ENCODE data around the gene TMEM178B.
"Not testable (repeated sequence)": the region's sequence is repeated elsewhere in the genome, so short reads cannot be mapped to it uniquely, and the experiment has no call there.

Gene TMEM178B

GRCh38 chr7:141074997-141075396 lies 1.1 kb downstream of the TMEM178B start:
- DNase-seq: no peak

DNA sequence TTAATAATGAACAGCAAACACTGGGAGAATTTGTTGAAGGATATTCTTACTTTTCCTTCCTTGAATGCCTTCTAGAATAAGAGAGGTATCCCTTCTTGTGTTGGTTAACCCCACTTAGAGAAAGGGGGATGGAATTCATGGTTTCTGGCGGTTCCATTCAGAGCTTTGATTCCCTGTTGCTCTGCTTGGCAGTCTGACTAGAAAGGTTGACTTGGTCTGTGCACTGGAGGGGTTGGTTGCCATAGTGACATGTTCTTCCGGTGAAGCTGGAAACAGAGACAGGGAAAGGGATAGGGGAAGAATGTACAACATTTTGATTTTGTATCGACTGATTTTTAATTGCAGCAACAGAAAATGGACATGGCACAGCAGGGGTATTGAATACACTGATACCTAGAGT lies 2.5 kb downstream of the TMEM178B start:
- DNase-seq: no peak

DNA sequence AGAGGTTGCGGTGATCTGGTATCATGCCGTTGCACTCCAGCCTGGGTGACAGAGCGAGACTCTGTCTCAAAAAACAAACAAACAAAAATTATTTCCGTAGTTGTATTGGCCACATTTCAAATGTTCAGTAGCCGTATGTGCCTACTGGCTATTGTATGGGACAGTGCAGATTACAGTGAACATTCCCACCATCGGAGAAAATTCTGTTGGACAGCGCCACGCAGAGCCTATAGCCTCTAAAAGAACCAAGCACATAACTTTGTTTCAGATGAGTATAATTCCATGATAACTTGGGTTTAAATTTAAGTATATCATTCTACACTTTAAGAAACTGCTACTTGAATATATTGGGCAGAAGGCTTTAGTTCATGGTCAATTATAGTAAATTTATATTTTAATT lies 5.4 kb downstream of the TMEM178B start:
- no peak for DNase-seq

GRCh38 chr7:141089490-141089889 lies 15.6 kb downstream of the TMEM178B start:
- not testable (repeated sequence) for DNase-seq

DNA sequence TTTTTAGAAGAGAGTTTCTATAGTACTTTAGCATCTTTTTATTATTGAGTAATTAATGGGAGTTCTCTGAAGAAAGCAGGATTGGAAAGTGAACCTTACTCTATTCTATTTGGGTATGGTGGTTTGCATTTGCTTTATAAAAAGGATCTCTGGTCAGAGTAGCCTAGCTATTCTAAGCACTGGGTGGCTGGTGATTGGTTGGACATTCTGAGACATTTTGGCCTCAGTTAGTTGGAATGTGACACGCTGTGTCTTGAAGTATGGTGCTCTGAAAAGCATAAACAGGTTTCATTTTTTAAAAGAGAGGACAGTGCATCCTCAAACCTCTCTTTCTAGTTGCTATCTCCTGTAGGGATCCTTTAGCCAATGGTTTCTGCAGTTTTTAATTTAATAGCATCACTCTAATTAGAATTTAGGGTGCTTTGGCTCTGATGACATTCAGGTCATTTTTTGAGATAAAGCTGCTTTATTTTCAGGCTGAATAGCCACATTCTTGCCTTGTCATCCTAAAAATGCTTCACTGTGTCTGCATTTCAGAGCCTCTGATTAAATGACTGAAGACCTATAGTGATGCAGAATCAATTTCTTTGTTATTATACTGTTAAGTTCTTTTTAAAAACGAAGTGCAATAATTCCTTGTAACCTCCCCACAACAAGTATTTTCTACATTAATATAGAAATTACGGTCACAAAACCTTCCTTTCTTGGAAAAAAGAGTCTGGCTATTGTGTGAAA lies 20.6 kb downstream of the TMEM178B start:
- DNase-seq: no peak

- DNase-seq: no peak
These were observed 23.6 kb downstream of the TMEM178B start for GRCh38 chr7:141097430-141097829.

- no peak for DNase-seq
These were observed 28.6 kb downstream of the TMEM178B start for GRCh38 chr7:141102436-141102835.

DNA sequence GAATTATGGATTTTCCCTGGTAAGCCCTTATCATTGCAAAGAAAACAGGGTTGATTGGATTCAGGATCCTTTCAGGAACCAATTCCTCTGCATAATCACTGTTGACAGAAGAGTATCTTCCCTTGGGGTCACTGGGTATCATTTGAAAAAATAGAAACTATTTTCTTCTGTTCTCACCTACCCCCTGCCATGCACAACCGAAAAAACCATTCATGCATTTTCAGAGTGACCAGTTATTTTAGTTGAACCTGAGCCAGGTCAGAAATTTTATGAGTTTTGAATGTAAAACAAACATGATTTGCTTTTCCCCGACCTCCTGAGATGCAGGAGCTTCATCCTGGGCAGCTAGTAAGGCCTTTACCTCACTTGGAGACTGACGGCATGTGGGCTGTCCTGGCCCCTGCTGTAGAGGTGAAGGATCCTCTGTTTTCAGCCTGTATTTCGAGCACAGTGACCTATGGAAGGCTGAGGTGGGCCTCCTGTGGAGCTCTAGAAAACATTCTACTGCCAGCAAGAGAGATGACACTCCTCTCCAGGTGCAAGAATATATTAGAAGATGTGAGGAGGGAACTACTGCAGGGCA lies 30.1 kb downstream of the TMEM178B start:
- no peak for DNase-seq

GRCh38 chr7:141113131-141113530 lies 39.3 kb downstream of the TMEM178B start:
- no peak for DNase-seq

GRCh38 chr7:141114029-141114664 lies 40.3 kb downstream of the TMEM178B start:
- DNase-seq: no peak

DNA sequence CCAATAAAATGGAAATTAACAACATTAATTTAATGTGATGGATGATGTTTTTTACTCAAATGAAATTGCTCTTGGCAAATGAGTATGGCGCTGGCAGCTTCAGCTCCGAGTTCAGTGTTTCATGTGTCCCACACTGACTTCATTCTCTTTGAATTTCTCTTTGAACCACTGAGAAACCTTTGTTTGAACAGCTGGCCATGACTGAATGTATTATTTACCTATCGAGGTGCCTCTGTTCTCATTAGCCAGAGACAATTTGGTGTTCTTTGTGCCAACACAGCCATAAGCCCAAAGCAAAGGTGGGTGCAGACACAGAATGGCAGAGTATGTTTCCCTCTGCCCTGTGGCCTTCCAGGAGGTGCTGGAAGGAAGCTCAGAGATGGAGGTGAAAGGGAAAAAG lies 42.1 kb downstream of the TMEM178B start:
- DNase-seq: no peak

DNA sequence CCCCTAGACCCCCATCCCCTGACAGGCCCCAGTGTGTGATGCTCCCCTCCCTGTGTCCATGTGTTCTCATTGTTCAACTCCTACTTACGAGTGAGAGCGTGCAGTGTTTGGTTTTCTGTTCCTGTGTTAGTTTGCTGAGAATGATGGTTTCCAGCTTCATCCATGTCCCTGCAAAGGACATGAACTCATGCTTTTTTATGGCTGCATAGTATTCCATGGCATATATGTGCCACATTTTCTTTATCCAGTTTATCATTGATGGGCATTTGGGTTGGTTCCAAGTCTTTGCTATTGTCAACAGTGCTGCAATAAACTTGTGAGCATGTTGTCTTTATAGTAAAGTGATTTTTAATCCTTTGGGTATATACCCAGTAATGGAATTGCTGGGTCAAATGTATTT lies 42.8 kb downstream of the TMEM178B start:
- DNase-seq: not testable (repeated sequence)

GRCh38 chr7:141118767-141119166 lies 44.9 kb downstream of the TMEM178B start:
- no peak for DNase-seq

DNA sequence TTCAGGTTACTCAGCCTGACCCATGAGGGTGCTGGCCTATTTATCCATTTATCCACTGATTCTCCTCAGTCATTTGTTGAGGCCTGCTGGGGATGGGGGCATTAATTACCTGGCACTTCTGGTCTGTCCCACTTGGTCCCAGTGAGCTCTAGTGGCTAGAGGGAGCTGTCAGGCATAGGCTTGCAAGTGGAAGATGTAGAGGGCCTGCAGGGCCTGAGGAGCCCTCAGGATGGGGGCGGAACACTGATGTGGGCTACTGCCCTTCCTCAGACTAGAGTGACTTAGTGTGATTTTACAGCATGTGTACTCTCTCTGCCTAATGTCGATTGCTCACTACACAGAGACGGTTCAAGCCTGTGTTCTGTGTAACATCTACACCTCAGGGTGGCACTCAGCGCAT lies 45.3 kb downstream of the TMEM178B start:
- DNase-seq: no peak

- DNase-seq: no peak
These were observed 48.9 kb downstream of the TMEM178B start for GRCh38 chr7:141122736-141123135.

DNA sequence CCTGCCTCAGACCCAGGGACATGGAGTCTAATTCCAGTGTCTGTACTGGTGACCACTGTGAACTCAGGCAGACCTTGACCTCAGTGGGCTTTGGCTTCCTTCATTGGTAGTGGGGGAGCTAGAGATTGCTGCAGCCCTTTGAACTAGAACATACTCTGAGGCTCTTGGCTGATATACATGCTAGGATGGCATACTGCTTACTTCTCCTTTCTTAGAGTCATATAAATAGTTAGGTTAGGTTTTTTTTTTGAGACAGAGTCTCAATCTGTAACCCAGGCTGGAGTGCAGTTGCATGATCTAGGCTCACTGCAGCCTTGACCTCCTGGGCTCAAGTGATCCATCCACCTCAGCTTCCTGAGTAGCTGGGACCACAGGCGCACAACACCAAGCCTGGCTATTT lies 49.7 kb downstream of the TMEM178B start:
- no peak for DNase-seq

DNA sequence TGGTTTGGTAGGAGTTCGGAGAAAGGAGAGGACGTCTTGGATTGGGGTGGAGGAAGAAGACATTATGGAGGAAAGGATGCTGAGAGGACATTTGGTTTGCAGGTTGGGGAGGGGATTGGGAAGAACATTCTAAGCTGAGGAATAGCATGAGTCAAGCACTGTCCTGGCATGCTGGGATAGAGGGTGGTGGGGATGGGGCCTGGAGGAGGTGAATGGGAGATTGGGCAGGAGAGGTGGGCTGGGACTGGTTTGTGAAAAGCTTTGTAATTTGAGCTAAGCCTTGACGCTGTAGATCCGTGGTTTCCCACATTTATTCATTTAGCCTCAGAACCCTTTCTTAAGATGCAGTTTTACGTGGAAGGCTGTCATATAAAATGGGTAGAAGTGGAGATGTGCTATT lies 52.2 kb downstream of the TMEM178B start:
- no peak for DNase-seq

- DNase-seq: no peak
These were observed 54.6 kb downstream of the TMEM178B start for GRCh38 chr7:141128506-141128905.

DNA sequence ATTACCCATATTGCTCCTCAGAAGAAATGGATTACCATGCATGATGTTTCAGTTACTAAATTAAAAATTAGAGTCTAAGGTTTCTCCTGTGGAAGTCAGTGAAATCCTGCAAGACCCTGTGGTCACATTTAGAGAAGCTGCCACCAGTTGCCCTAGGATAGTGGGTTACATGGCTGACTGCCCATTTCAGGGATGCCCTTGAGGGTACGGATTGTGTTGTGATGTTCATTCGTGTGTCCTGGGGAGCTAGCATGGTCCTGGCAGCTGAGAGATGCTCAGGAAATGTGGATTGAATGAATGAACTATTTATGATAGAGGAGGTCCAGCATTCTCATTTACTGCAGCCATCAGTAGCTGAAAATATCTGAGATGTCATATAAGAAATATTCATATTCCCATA lies 55.1 kb downstream of the TMEM178B start:
- no peak for DNase-seq

- DNase-seq: no peak
These were observed 58.8 kb downstream of the TMEM178B start for GRCh38 chr7:141132671-141133070.

- DNase-seq: no peak
These were observed 59.8 kb downstream of the TMEM178B start for GRCh38 chr7:141133646-141134045.

DNA sequence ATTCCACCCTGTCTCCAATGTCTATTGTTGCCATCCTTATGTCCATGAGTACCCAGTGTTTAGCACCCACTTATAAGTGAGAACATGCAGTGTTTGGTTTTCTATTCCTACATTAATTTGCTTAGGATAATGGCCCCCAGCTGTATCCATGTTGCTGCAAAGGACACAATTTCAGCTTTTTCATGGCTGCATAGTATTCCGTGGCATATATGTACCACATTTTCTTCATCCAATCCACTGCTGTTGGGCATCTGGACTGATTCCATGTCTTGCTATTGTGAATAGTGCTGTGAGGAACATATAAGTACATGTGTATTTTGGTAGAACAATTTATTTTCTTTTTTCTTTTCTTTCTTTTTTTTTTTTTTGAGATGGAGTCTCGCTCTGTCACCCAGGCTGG lies 68.2 kb downstream of the TMEM178B start:
- DNase-seq: no peak

GRCh38 chr7:141144921-141145629 lies 71.2 kb downstream of the TMEM178B start:
- DNase-seq: no peak

GRCh38 chr7:141145630-141145982 lies 71.7 kb downstream of the TMEM178B start:
- DNase-seq: no peak

Data from GDM1 (cell line).